H1 (cell line): ENCODE results near the gene P2RX5. TPM values are rescaled to one million over a fixed set of nuclear protein-coding genes. Genes with fewer than 3 reads are reported as not detected.
A peak's percentile ranks its signal among the peaks of the same experiment; 100 is the strongest.

Experiments used
- CTCF ChIA-PET: fragments of 300-600 bp; sonication (Branson Sonifier 250); formaldehyde crosslinking; loops from one replicate; lab custom pipeline; 2021; ENCODE audit not compliant: partially characterized antibody; lab: Charles Lee
- POLR2A ChIA-PET: fragments of 300-600 bp; sonication (Branson Sonifier 250); formaldehyde crosslinking; loops from one replicate; lab custom pipeline; 2021; ENCODE audit warnings: inconsistent platforms; ENCODE audit not compliant: partially characterized antibody; lab: Charles Lee
- DNase-seq, 2 experiments: peaks; one replicate each; pipeline versions ENCODE4 v3.0.0 to v3.0.0-alpha.2; 2010 to 2022; ENCODE audit warnings: low spot score in 2 of 2, low read depth in 1 of 2, mixed read lengths in 1 of 2
- FAIRE-seq: peaks from 2 replicates; lab custom pipeline; 2011; peaks lifted over from hg19 to GRCh38; lab: Jason Lieb, UNC
- H2AFZ ChIP-seq: 2 replicates; pipeline ENCODE4 v1.8.1; 2012; ENCODE audit warnings: low read length, inconsistent platforms
- H2AK5ac ChIP-seq: 2 replicates; pipeline ENCODE4 v1.6.1; 2013; ENCODE audit warnings: low read depth, low read length
- H2BK120ac ChIP-seq: replicated peaks from 2 replicates; pipeline ENCODE3; 2013; ENCODE audit warnings: low read depth, low read length, inconsistent platforms
- H2BK12ac ChIP-seq: 2 replicates; pipeline ENCODE4 v1.6.1; 2013; ENCODE audit warnings: low read depth, low read length
- H2BK15ac ChIP-seq: 2 replicates; pipeline ENCODE4 v1.6.1; 2013; ENCODE audit warnings: low read length
- H2BK20ac ChIP-seq: 2 replicates; pipeline ENCODE4 v1.6.1; 2013; ENCODE audit warnings: low read length
- H2BK5ac ChIP-seq: 2 replicates; pipeline ENCODE4 v1.6.1; 2013; ENCODE audit warnings: low read depth, low read length
- H3K14ac ChIP-seq: 2 replicates; pipeline ENCODE4 v1.6.1; 2013; ENCODE audit warnings: inconsistent platforms; ENCODE audit not compliant: insufficient read length
- H3K18ac ChIP-seq: 2 replicates; pipeline ENCODE4 v1.6.1; 2013; ENCODE audit warnings: low read length; ENCODE audit errors: extremely low read depth
- H3K23ac ChIP-seq: 2 replicates; pipeline ENCODE4 v1.6.1; 2013; ENCODE audit warnings: inconsistent platforms; ENCODE audit not compliant: insufficient read length
- H3K23me2 ChIP-seq: 2 replicates; pipeline ENCODE4 v1.6.1; 2013; ENCODE audit warnings: low read depth, low read length
- H3K27ac ChIP-seq: 2 replicates; pipeline ENCODE4 v1.6.1; 2011; ENCODE audit warnings: low read depth, low read length, inconsistent platforms
- H3K27me3 ChIP-seq, 4 experiments: replicated peaks in 1 of 4; 1 replicate in 1 of 4; 2 replicates in 3 of 4; pipeline versions ENCODE4 v1.6.1 to v1.8.1; 2011 to 2013; ENCODE audit warnings: low read length in 3 of 4, mild to moderate bottlenecking in 3 of 4, inconsistent platforms in 2 of 4, mixed read lengths in 2 of 4, moderate library complexity in 1 of 4; ENCODE audit not compliant: control insufficient read depth in 3 of 4, insufficient read depth in 3 of 4; ENCODE audit errors: extremely low read depth in 1 of 4
- H3K36me3 ChIP-seq, 4 experiments: 2 replicates each; pipeline versions ENCODE4 v1.6.1 to v1.8.1; 2011 to 2013; ENCODE audit warnings: mild to moderate bottlenecking in 4 of 4, low read length in 3 of 4, moderate library complexity in 2 of 4, control low read depth in 1 of 4, inconsistent platforms in 1 of 4; ENCODE audit not compliant: insufficient read depth in 4 of 4, control insufficient read depth in 2 of 4
- H3K4ac ChIP-seq: replicated peaks from 2 replicates; pipeline ENCODE3; 2013; ENCODE audit warnings: low read length, low read depth, mixed read lengths, inconsistent platforms; ENCODE audit not compliant: insufficient read length
- H3K4me1 ChIP-seq, 4 experiments: replicated peaks in 1 of 4; 1 replicate in 1 of 4; 2 replicates in 3 of 4; pipeline versions ENCODE4 v1.6.1 to v1.8.1; 2011 to 2013; ENCODE audit warnings: low read length in 3 of 4, inconsistent platforms in 2 of 4, mixed read lengths in 1 of 4; ENCODE audit not compliant: insufficient read depth in 4 of 4, control insufficient read depth in 3 of 4
- H3K4me2 ChIP-seq, 2 experiments: 2 replicates each; pipeline versions ENCODE4 v1.6.1 to v1.8.1; 2011 to 2013; ENCODE audit warnings: low read depth in 2 of 2, low read length in 2 of 2, control low read depth in 1 of 2, inconsistent platforms in 1 of 2, mild to moderate bottlenecking in 1 of 2; ENCODE audit not compliant: insufficient read depth in 1 of 2
- H3K4me3 ChIP-seq, 4 experiments: fragments of 200-600, 300-600 bp in 1 of 4; sonication (generic), shearing (Covaris generic), sonication (Bioruptor Twin) in 1 of 4; 2 replicates each; pipeline versions ENCODE4 v1.5.1 to v1.8.1; 2011 to 2016; ENCODE audit warnings: low read length in 4 of 4, low read depth in 3 of 4, control low read depth in 2 of 4, inconsistent platforms in 2 of 4, mild to moderate bottlenecking in 2 of 4, mixed read lengths in 1 of 4, moderate library complexity in 1 of 4; ENCODE audit not compliant: insufficient read depth in 2 of 4; ENCODE audit errors: extremely low read depth in 1 of 4
- H3K56ac ChIP-seq: replicated peaks from 2 replicates; pipeline ENCODE3; 2013; ENCODE audit warnings: low read depth, mild to moderate bottlenecking, mixed read lengths, low read length, inconsistent platforms; ENCODE audit not compliant: insufficient read length
- H3K79me1 ChIP-seq: 2 replicates; pipeline ENCODE4 v1.6.1; 2013; ENCODE audit warnings: low read depth, low read length, control low read depth
- H3K79me2 ChIP-seq, 2 experiments: 2 replicates each; pipeline versions ENCODE4 v1.6.1 to v1.8.1; 2012 to 2013; ENCODE audit warnings: low read length in 2 of 2, mild to moderate bottlenecking in 2 of 2, inconsistent platforms in 1 of 2; ENCODE audit not compliant: insufficient read depth in 2 of 2, control insufficient read depth in 1 of 2
- H3K9ac ChIP-seq, 4 experiments: replicated peaks in 1 of 4; 1 replicate in 1 of 4; 2 replicates in 3 of 4; pipeline versions ENCODE4 v1.6.1 to v1.8.1; 2011 to 2013; ENCODE audit warnings: low read depth in 3 of 4, low read length in 3 of 4, control low read depth in 2 of 4, mild to moderate bottlenecking in 2 of 4, moderate library complexity in 2 of 4, inconsistent platforms in 1 of 4; ENCODE audit errors: extremely low read depth in 1 of 4
- H3K9me3 ChIP-seq, 2 experiments: 2 replicates each; pipeline versions ENCODE4 v1.6.1 to v1.8.1; 2012 to 2013; ENCODE audit warnings: mild to moderate bottlenecking in 2 of 2, moderate library complexity in 2 of 2, control low read depth in 1 of 2, inconsistent platforms in 1 of 2, low read depth in 1 of 2, low read length in 1 of 2, mixed read lengths in 1 of 2; ENCODE audit not compliant: insufficient read depth in 2 of 2
- H4K20me1 ChIP-seq, 2 experiments: replicated peaks in 1 of 2; 2 replicates each; pipeline versions ENCODE3 to v1.8.1; 2011 to 2013; ENCODE audit warnings: inconsistent platforms in 2 of 2, low read length in 2 of 2, mild to moderate bottlenecking in 1 of 2; ENCODE audit not compliant: insufficient read depth in 2 of 2, control insufficient read depth in 1 of 2
- H4K5ac ChIP-seq: 2 replicates; pipeline ENCODE4 v1.6.1; 2013; ENCODE audit warnings: low read length, low read depth, mixed read lengths, inconsistent platforms; ENCODE audit not compliant: insufficient read length
- H4K8ac ChIP-seq: 2 replicates; pipeline ENCODE4 v1.8.0; 2013; ENCODE audit warnings: mild to moderate bottlenecking, moderate library complexity, low read length, inconsistent platforms; ENCODE audit not compliant: insufficient read depth; ENCODE audit errors: extremely low read depth
- H4K91ac ChIP-seq: replicated peaks from 2 replicates; pipeline ENCODE3; 2013; ENCODE audit warnings: low read length, mixed read lengths, inconsistent platforms; ENCODE audit not compliant: insufficient read length
- ATF2 ChIP-seq: IDR thresholded peaks from 2 replicates; pipeline ENCODE4 v1.6.1; 2012; ENCODE audit warnings: low read length, inconsistent platforms
- CEBPB ChIP-seq: IDR thresholded peaks from 2 replicates; pipeline ENCODE4 v1.6.1; 2012; ENCODE audit warnings: low read depth, low read length
- CTBP2 ChIP-seq: IDR thresholded peaks from 2 replicates; pipeline ENCODE4 v1.7.0; 2011; ENCODE audit warnings: borderline replicate concordance, mild to moderate bottlenecking, moderate library complexity, mixed read lengths, low read length; ENCODE audit not compliant: insufficient read depth, insufficient read length
- EP300 ChIP-seq, 2 experiments: IDR thresholded peaks; 1 replicate in 1 of 2; 2 replicates in 1 of 2; pipeline ENCODE4 v1.6.1; 2011 to 2012; ENCODE audit warnings: low read depth in 2 of 2, low read length in 2 of 2, mild to moderate bottlenecking in 2 of 2, borderline replicate concordance in 1 of 2, inconsistent platforms in 1 of 2, moderate library complexity in 1 of 2
- EZH2 ChIP-seq: fragments of 200-600 bp; sonication (generic); IDR thresholded peaks from 2 replicates; pipeline ENCODE4 v1.7.1; 2012; ENCODE audit warnings: low read depth, mild to moderate bottlenecking, moderate library complexity, low read length, inconsistent platforms; ENCODE audit not compliant: severe bottlenecking
- FOSL1 ChIP-seq: IDR thresholded peaks from 2 replicates; pipeline ENCODE4 v1.6.1; 2011; ENCODE audit warnings: mild to moderate bottlenecking, low read depth, low read length, moderate library complexity; ENCODE audit not compliant: insufficient read depth
- SAP30 ChIP-seq: fragments of 300-600 bp; sonication (generic); IDR thresholded peaks from 2 replicates; pipeline ENCODE4 v1.7.1; 2012; ENCODE audit warnings: low read length, moderate library complexity, mild to moderate bottlenecking, inconsistent platforms; ENCODE audit not compliant: insufficient read depth, insufficient replicate concordance
- SP4 ChIP-seq: IDR thresholded peaks from 2 replicates; pipeline ENCODE4 v1.6.1; 2012; ENCODE audit warnings: low read length, inconsistent platforms
- YY1 ChIP-seq: IDR thresholded peaks from 2 replicates; pipeline ENCODE4 v1.6.1; 2011; ENCODE audit warnings: low read depth, mild to moderate bottlenecking, low read length
- ZNF274 ChIP-seq: IDR thresholded peaks from 2 replicates; pipeline ENCODE4 v1.7.0; 2012; ENCODE audit warnings: low read length, borderline replicate concordance; ENCODE audit errors: extremely low read depth
- WGBS, 2 experiments: shearing (Covaris generic) in 1 of 2; methylation state at CpG; one replicate each; pipeline versions ENCODE4 v1.1.6 to v1.1.7; 2013 to 2015; ENCODE audit warnings: low lambda C conversion rate in 2 of 2, mixed read lengths in 2 of 2, inconsistent platforms in 1 of 2, low coverage in 1 of 2, missing lambda C conversion rate in 1 of 2; ENCODE audit not compliant: insufficient replicate concordance in 2 of 2, insufficient coverage in 1 of 2, insufficient read length in 1 of 2; ENCODE audit errors: extremely low coverage in 1 of 2, missing lambda C conversion rate in 1 of 2; 5-methylcytosine and 5-hydroxymethylcytosine counted together
- polyA plus RNA-seq, 7 experiments: library from polyadenylated mRNA; depleted of rRNA in 3 of 7; stranded (reverse) in 5 of 7; unstranded in 2 of 7; fragments of >200 nt in 5 of 7; fragments of 200-250 nt in 2 of 7; gene quantifications; 1 replicate in 5 of 7; 2 replicates in 1 of 7; 4 replicates in 1 of 7; pipeline versions ENCODE4 v1.2.1 to v1.2.3, GENCODE V29; 2011 to 2013; ENCODE audit warnings: missing spikeins in 2 of 7, mixed read lengths in 2 of 7
- total RNA-seq: library from RNA; stranded (reverse); fragmentation: NEBNext Ultra II Directional; extraction: Animal tissue kit (Norgen Biotek cat#: 25700); gene quantifications from 2 replicates; pipeline ENCODE4 v1.2.1, GENCODE V29; 2021

Gene P2RX5
- total and polyA plus RNA-seq, 2 of the 8 experiments (the other 6 are each of a cell fraction or from before 2014, with no cell fraction given): 12.0 to 15.6 TPM

GRCh38 chr17:3732210-3732621 lies 36.3 kb upstream of the P2RX5 start:
- H3K4me1 ChIP-seq: peaks cover 0 to 6% (median 0%) of the 10 kb centered on the region in 4 experiments; a peak in 2 of 7 replicates
- 0 out of 2 replicates have a peak overlapping the region, but pooled peaks have one; percentile 60 for H2BK12ac ChIP-seq
- peaks cover 0 to 1% of the 10 kb centered on the region in 2 experiments for H4K20me1 ChIP-seq
- WGBS, 2 experiments: 80% methylated on average over 9 of the region's 9 CpGs; no CpG with 5 or more reads in 1 of the 2 experiments
- no peak overlapping the region for H2AFZ ChIP-seq
- peaks cover 0 to 6% of the 10 kb centered on the region in 2 experiments; a peak in 1 of 4 replicates for H3K79me2 ChIP-seq
- no peaks in the 10 kb centered on the region for H3K27me3 ChIP-seq
- CTCF ChIA-PET: interaction anchor here (0.6 to 7.6 kb wide), 10 partner anchors 9 to 169 kb away, joined by 3 to 81 read pairs (median 3); no protein-coding TSS in a partner anchor
- DNase-seq: no peak
- POLR2A ChIA-PET: interaction anchor here (0.6 to 1.6 kb wide), 2 partner anchors 9 to 99 kb away, joined by 3 to 5 read pairs; partner anchors contain the start of gene HASPIN
- H3K79me1 ChIP-seq: 0 out of 2 replicates have a peak, but pooled peaks cover 2% of the 10 kb centered on the region
- no peaks in the 10 kb centered on the region for H3K9me3 ChIP-seq
- H3K4ac ChIP-seq: no peak overlapping the region
- no peak overlapping the region for H3K4me3 ChIP-seq
- H3K9ac ChIP-seq: no peak overlapping the region
- no peak overlapping the region for H3K27ac ChIP-seq
- H3K56ac ChIP-seq: no peak overlapping the region
- 0 out of 2 replicates have a peak overlapping the region, but pooled peaks have one; percentile 34 for H2BK20ac ChIP-seq
- no peak overlapping the region for H2AK5ac ChIP-seq
- no peak overlapping the region for H3K4me2 ChIP-seq
- H3K18ac ChIP-seq: no peak overlapping the region
- H2BK120ac ChIP-seq: no peak overlapping the region
- H2BK5ac ChIP-seq: no peak overlapping the region
- peaks cover 0 to 8% (median 4%) of the 10 kb centered on the region in 4 experiments; a peak in 4 of 8 replicates for H3K36me3 ChIP-seq
- H2BK15ac ChIP-seq: no peak overlapping the region
- FAIRE-seq: no peak
- no peak overlapping the region for H4K8ac ChIP-seq
- no peak overlapping the region for H4K5ac ChIP-seq
- H3K23me2 ChIP-seq: no peaks in the 10 kb centered on the region
- H3K14ac ChIP-seq: no peak overlapping the region
- no peak overlapping the region for H4K91ac ChIP-seq
- H3K23ac ChIP-seq: no peak overlapping the region
- TF ChIP-seq ATF2 (no peak), SAP30 (no peak), FOSL1 (no peak), EZH2 (no peak), YY1 (no peak), EP300 (IDR thresholded peaks at IDR 0.05; ENCODE audit: borderline replicate concordance in 1 of 2, low read depth in 2 of 2, low read length in 2 of 2) (no peak), CTBP2 (no peak), SP4 (no peak), ZNF274 (no peak), CEBPB (no peak)
